SJSA1 (cell line): ENCODE results near the gene CCDC61. TPM values are rescaled to one million over a fixed set of nuclear protein-coding genes. Genes with fewer than 3 reads are reported as not detected.

Experiments
- DNase-seq, 2 experiments: peaks; one replicate each; pipeline ENCODE4 v3.0.0-alpha.2; 2015 to 2020; ENCODE audit warnings: low spot score in 2 of 2, low read depth in 1 of 2
- H3K27ac ChIP-seq: fragments of 250-450 bp; sonication (Bioruptor Pico); 2 replicates; pipeline ENCODE4 v1.5.1; 2020; ENCODE audit warnings: mild to moderate bottlenecking, moderate library complexity
- H3K27me3 ChIP-seq: fragments of 250-450 bp; sonication (Bioruptor Pico); replicated peaks from 2 replicates; pipeline ENCODE4 v1.5.1; 2020; ENCODE audit warnings: mild to moderate bottlenecking, moderate library complexity
- H3K36me3 ChIP-seq: fragments of 250-450 bp; sonication (Bioruptor Pico); 2 replicates; pipeline ENCODE4 v1.5.1; 2020; ENCODE audit warnings: mild to moderate bottlenecking
- H3K4me1 ChIP-seq: fragments of 250-450 bp; sonication (Bioruptor Pico); replicated peaks from 2 replicates; pipeline ENCODE4 v1.6.1; 2021; ENCODE audit warnings: mild to moderate bottlenecking
- H3K4me3 ChIP-seq: fragments of 250-450 bp; sonication (Bioruptor Pico); 2 replicates; pipeline ENCODE4 v1.5.1; 2020; ENCODE audit warnings: mild to moderate bottlenecking
- H3K9me3 ChIP-seq: fragments of 250-450 bp; sonication (Bioruptor Pico); replicated peaks from 2 replicates; pipeline ENCODE4 v1.5.1; 2020; ENCODE audit warnings: mild to moderate bottlenecking
- total RNA-seq: library from RNA; depleted of rRNA; stranded (reverse); fragments of >200 nt; shearing (Covaris generic); gene quantifications from 2 replicates; pipeline ENCODE4 v1.2.3, GENCODE V29; 2014

CCDC61 gene
- total RNA-seq, 1 experiment from 2014 or later, result 7.4 TPM

DNA sequence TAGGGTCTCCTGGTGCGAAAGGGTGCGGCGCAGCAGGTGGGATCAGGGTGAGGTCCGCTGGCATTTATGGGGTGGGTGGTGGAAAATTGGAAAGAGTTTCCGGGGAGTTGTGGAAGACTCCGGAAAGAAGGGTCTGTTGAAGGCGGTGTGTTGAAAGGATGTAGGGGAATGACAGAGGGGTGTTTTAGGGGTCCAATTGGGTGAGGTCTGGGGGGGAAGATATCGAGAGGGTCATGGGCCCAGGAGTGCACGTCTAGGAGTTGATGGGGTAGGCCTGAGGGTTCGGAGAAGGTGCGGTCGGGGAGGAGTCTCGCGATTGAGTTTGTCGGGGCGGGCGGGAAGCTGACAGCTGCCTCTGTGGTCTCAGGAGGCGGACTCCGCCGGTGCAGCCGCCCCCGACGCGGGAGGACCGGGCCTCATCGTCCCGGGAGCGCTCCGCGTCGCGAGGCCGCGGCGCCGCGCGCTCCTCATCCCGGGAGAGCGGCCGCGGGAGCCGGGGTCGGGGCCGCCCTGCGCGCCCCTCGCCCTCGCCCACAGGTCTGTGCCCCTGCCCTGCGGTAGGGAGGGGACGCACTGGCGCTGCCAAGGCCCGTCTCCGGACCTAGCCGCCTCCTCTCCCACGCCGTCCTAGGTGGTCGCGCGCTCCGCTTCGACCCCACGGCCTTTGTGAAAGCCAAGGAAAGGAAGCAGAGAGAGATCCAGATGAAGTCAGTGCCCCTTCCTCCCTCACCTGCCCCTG lies 20.6 kb downstream of the CCDC61 start:
- Histone ChIP-seq H3K4me1 (peaks cover 5% of the 10 kb centered on the region), H3K9me3 (no peaks in the 10 kb centered on the region), H3K27me3 (no peaks in the 10 kb centered on the region), H3K27ac (no peak overlapping the region), H3K4me3 (no peak overlapping the region), H3K36me3 (peaks cover 3% of the 10 kb centered on the region; the same call in 1 of the 2 replicates)
- DNase-seq, result no peak

DNA sequence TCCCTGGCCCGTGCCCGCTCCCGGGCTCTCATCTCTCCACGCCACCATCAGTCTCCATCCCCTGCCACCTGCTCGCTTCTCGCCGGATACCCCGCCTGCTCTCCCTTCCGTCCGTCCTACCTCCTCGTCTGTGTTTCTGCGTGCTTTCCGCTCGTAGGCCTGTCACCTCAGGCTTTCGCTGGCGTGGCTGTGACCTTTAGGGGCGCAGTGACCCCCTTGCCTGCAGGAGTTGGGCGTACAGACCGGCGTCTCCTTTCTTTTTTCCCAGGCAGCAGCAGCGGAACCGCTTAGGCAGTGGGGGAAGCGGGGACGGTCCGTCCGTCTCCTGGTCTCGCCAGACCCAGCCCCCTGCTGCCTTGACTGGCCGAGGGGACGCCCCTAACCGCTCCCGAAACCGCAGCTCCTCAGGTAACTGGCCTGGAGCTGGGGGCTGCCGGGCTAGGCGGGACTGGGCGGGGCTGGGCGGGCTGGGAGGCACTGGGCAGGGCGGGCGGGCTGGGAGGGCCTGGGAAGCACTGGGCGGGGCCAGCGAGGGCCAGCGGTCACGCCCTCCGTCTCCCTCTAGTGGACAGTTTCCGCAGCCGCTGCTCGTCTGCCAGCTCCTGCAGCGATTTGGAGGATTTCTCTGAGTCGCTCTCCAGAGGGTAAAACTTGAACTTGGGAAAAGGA lies 21.3 kb downstream of the CCDC61 start:
- Histone ChIP-seq H3K4me3 (peak overlapping the region; percentile 35), H3K4me1 (peaks cover 5% of the 10 kb centered on the region), H3K36me3 (peaks cover 3% of the 10 kb centered on the region; the same call in 1 of the 2 replicates), H3K27ac (no peak overlapping the region), H3K27me3 (no peaks in the 10 kb centered on the region), H3K9me3 (no peaks in the 10 kb centered on the region)
- peak; percentile 59 to 77 for DNase-seq

DNA sequence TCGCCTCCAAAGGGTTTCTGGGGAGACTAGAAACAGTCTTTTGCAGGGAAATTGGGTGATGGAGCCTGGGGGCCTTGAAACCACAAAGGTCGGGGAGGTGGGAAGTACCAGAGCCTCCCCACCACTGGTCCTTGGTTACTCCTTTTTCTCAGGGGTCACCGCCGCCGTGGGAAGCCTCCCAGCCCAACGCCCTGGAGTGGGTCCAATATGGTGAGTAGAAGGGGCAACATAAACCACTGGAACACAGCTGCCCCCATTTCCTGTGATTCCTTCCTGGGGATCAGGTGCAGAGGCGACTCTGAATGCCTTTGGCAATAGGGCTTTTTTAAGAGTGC lies 21.8 kb downstream of the CCDC61 start:
- Histone ChIP-seq H3K4me1 (peaks cover 5% of the 10 kb centered on the region), H3K27me3 (no peaks in the 10 kb centered on the region), H3K9me3 (no peaks in the 10 kb centered on the region), H3K4me3 (no peak overlapping the region), H3K27ac (no peak overlapping the region), H3K36me3 (peaks cover 3% of the 10 kb centered on the region; the same call in 1 of the 2 replicates)
- DNase-seq, result no peak

GRCh38 chr19:46017874-46018675 lies 22.8 kb downstream of the CCDC61 start:
- Histone ChIP-seq H3K4me1 (peaks cover 5% of the 10 kb centered on the region), H3K27me3 (no peaks in the 10 kb centered on the region), H3K9me3 (no peaks in the 10 kb centered on the region), H3K27ac (no peak overlapping the region), H3K36me3 (peaks cover 3% of the 10 kb centered on the region; the same call in 1 of the 2 replicates), H3K4me3 (no peak overlapping the region)
- DNase-seq, result no peak

- no peak overlapping the region for H3K4me3 ChIP-seq
These were observed 23.5 kb downstream of the CCDC61 start for GRCh38 chr19:46018729-46019251.

GRCh38 chr19:46019270-46019669 lies 24.0 kb downstream of the CCDC61 start:
- DNase-seq, result no peak
- H3K4me1 ChIP-seq, result peaks cover 5% of the 10 kb centered on the region
- no peak overlapping the region for H3K27ac ChIP-seq
- no peaks in the 10 kb centered on the region for H3K9me3 ChIP-seq
- no peak overlapping the region for H3K4me3 ChIP-seq
- H3K27me3 ChIP-seq, result no peaks in the 10 kb centered on the region
- H3K36me3 ChIP-seq, result peaks cover 3% of the 10 kb centered on the region; the same call in 1 of the 2 replicates

More at GRCh38 chr19:46018729-46019251, 23.5 kb downstream of the CCDC61 start:
- H3K4me1 ChIP-seq, result peaks cover 5% of the 10 kb centered on the region
- peaks cover 3% of the 10 kb centered on the region; the same call in 1 of the 2 replicates for H3K36me3 ChIP-seq
- no peaks in the 10 kb centered on the region for H3K27me3 ChIP-seq
- H3K9me3 ChIP-seq, result no peaks in the 10 kb centered on the region
- DNase-seq, result no peak
- no peak overlapping the region for H3K27ac ChIP-seq

GRCh38 chr19:46020819-46021125 lies 25.5 kb downstream of the CCDC61 start:
- H3K9me3 ChIP-seq, result no peaks in the 10 kb centered on the region
- peaks cover 5% of the 10 kb centered on the region for H3K4me1 ChIP-seq
- H3K27ac ChIP-seq, result no peak overlapping the region
- DNase-seq, result no peak
- no peak overlapping the region for H3K4me3 ChIP-seq
- peaks cover 3% of the 10 kb centered on the region; the same call in 1 of the 2 replicates for H3K36me3 ChIP-seq
- H3K27me3 ChIP-seq, result no peaks in the 10 kb centered on the region

GRCh38 chr19:46021531-46022041 lies 26.3 kb downstream of the CCDC61 start:
- DNase-seq, result no peak
- H3K4me1 ChIP-seq, result peaks cover under 1% of the 10 kb centered on the region; the same call in 1 of the 2 replicates
- no peaks in the 10 kb centered on the region for H3K9me3 ChIP-seq
- no peaks in the 10 kb centered on the region for H3K27me3 ChIP-seq
- no peak overlapping the region for H3K27ac ChIP-seq
- no peaks in the 10 kb centered on the region for H3K36me3 ChIP-seq
- H3K4me3 ChIP-seq, result no peak overlapping the region

GRCh38 chr19:46022061-46022430 lies 26.8 kb downstream of the CCDC61 start:
- Histone ChIP-seq H3K4me1 (no peaks in the 10 kb centered on the region), H3K27ac (no peak overlapping the region), H3K27me3 (no peaks in the 10 kb centered on the region), H3K36me3 (no peaks in the 10 kb centered on the region), H3K4me3 (no peak overlapping the region), H3K9me3 (no peaks in the 10 kb centered on the region)
- no peak for DNase-seq

DNA sequence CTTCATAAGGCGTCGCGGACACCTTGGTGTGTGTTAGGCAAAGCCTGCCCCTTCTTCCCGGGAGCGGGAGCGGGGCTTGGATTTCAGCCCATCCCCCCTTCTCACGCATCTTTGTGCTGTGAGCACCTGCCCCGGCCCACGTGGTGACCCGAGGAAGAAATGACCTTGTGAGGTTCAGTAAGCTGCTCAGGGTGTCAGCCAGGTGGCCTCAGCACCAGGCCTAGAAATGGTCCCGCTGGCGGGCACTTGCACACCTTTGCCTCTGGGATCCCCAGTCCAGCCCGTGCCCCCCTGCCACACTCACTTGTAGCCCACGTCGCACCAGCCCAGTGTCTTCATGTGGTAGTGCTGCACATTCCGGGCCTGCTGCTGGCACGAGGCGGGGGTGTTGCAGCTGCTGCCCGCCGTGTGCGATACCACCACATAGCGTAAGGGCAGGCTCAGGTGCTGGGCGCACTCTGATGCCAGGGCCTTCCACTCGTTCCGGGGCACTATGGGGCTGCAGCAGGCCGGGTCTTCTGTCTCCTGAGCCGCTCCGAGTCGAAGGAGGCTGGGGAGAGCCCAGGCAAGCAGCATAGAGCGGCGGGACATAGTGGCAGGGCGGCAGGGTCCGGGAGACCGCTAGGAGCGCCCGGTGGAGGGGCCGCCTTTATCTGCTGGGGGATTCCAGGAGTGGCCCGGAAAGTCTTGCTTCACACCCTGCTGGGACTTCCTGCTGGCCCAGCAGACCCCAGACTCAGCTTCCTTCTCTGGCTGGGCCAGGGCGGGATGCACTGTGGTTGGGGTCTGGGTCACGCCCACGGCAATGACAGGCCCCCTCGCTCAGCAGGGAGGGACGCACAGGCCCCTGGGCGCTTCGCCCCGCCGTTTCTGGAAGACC lies 27.4 kb downstream of the CCDC61 start, which contains the start of gene PGLYRP1:
Gene PGLYRP1 (minus strand): TSS at position 623 of the 880 bp plus-strand sequence. CDS start 32 bp downstream, at position 591.
- H3K27ac ChIP-seq, result no peak within 1 kb of the TSS
- no peak for DNase-seq
- H3K4me3 ChIP-seq, result no peak within 1 kb of the TSS
- no peaks in the 10 kb centered on the region for H3K27me3 ChIP-seq
- H3K9me3 ChIP-seq, result no peaks in the 10 kb centered on the region
- H3K4me1 ChIP-seq, result no peaks in the 10 kb centered on the region
- no peaks in the 10 kb centered on the region for H3K36me3 ChIP-seq

GRCh38 chr19:46023311-46023779 lies 28.1 kb downstream of the CCDC61 start:
- Histone ChIP-seq H3K9me3 (no peaks in the 10 kb centered on the region), H3K36me3 (no peaks in the 10 kb centered on the region), H3K4me1 (no peaks in the 10 kb centered on the region), H3K4me3 (no peak overlapping the region), H3K27ac (no peak overlapping the region), H3K27me3 (no peaks in the 10 kb centered on the region)
- no peak for DNase-seq

DNA sequence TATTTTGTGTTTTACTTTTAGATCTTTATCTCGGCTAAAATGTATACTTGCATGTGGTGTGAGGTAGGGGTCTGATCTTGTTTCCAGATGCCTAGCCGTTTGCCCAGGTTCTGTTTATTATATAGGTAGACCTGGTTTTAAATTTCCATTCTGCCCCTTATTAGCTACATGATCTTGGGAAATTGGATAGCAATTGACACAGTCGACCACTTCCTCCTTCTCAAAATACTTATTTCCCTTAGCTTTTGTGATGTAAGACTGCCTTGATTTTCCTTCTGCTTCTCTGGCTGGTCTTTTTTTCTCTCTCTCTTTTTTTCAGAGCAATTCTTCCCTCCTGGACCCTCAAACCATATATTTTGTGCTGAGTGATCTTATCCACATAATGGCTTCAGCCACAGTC lies 30.6 kb downstream of the CCDC61 start:
- no peak for DNase-seq
- no peaks in the 10 kb centered on the region for H3K36me3 ChIP-seq

More for the DNA sequence above, 30.6 kb downstream of the CCDC61 start:
- Histone ChIP-seq H3K27ac (no peak overlapping the region), H3K4me1 (no peaks in the 10 kb centered on the region), H3K9me3 (no peaks in the 10 kb centered on the region), H3K4me3 (no peak overlapping the region), H3K27me3 (no peaks in the 10 kb centered on the region)
